Body of pancreas (tissue), 4 donors: ENCODE results near the gene FIBP.

ENCODE experiments used
- CTCF ChIP-seq, 7 experiments: fragments of 450-650 bp in 4 of 7; fragments of 200-600 bp in 3 of 7; sonication (generic) in 3 of 7; IDR thresholded peaks; one replicate each; pipeline ENCODE4 v1.5.1; 2016 to 2019; ENCODE audit warnings: antibody characterized with exemption in 7 of 7
- POLR2A ChIP-seq, 3 donors: fragments of 450-650 bp; IDR thresholded peaks; one replicate each; pipeline ENCODE4 v1.6.1; 2016; ENCODE audit warnings: antibody characterized with exemption in 3 of 3, mild to moderate bottlenecking in 2 of 3

GRCh38 chr11:65883786-65884715, 4.2 kb downstream of the FIBP start:
- TF ChIP-seq POLR2A (IDR thresholded peaks at IDR 0.05) (no peak), CTCF (IDR thresholded peaks at IDR 0.05) (no peak)
